Skeletal muscle satellite cell (primary cell): ENCODE results near the gene FBXL17. TPM values are rescaled to one million over a fixed set of nuclear protein-coding genes. Genes with fewer than 3 reads are reported as not detected.
A peak's percentile ranks its signal among the peaks of the same experiment; 100 is the strongest.
"Not testable (repeated sequence)": the region's sequence is repeated elsewhere in the genome, so short reads cannot be mapped to it uniquely, and the experiment has no call there.

Source experiments
- H3K27me3 ChIP-seq: 2 replicates; pipeline ENCODE4 v1.7.0; 2013; ENCODE audit warnings: low read length; ENCODE audit not compliant: control insufficient read depth, insufficient read depth
- H3K36me3 ChIP-seq: 2 replicates; pipeline ENCODE4 v1.7.0; 2013; ENCODE audit warnings: mild to moderate bottlenecking, control low read depth, low read length; ENCODE audit not compliant: insufficient read depth
- H3K4me1 ChIP-seq: 2 replicates; pipeline ENCODE4 v1.7.0; 2013; ENCODE audit warnings: low read length; ENCODE audit not compliant: control insufficient read depth, insufficient read depth
- H3K4me2 ChIP-seq: 2 replicates; pipeline ENCODE4 v1.7.0; 2013; ENCODE audit warnings: mild to moderate bottlenecking, low read length
- H3K4me3 ChIP-seq: 2 replicates; pipeline ENCODE4 v1.7.0; 2013; ENCODE audit warnings: low read length
- H3K9ac ChIP-seq: 2 replicates; pipeline ENCODE4 v1.7.0; 2013; ENCODE audit warnings: mild to moderate bottlenecking, low read depth, low read length, moderate library complexity
- H3K9me3 ChIP-seq: replicated peaks from 2 replicates; pipeline ENCODE4 v1.7.0; 2013; ENCODE audit warnings: mild to moderate bottlenecking, control low read depth, low read length
- total RNA-seq: library from RNA; depleted of rRNA; stranded (reverse); fragments of >200 nt; gene quantifications from 2 replicates; pipeline ENCODE4 v1.2.3, GENCODE V29; 2012; rRNA removed

Gene FBXL17
- total RNA-seq = 8.1 and 9.2 TPM in 2 replicates

GRCh38 chr5:108381954-108382783 lies at the start of gene FBXL17:
Gene FBXL17 (minus strand): TSS chr5:108382098.
- H3K4me1 ChIP-seq = peaks cover 20% of the 10 kb centered on the region
- H3K36me3 ChIP-seq = no peaks in the 10 kb centered on the region
- H3K9me3 ChIP-seq = no peaks in the 10 kb centered on the region
- peak within 1 kb of the TSS; percentile 98 for H3K9ac ChIP-seq
- peak within 1 kb of the TSS; percentile 83 for H3K4me2 ChIP-seq
- no peaks in the 10 kb centered on the region for H3K27me3 ChIP-seq
- peak within 1 kb of the TSS; percentile 99 for H3K4me3 ChIP-seq

- Histone ChIP-seq H3K27me3 (no peaks in the 10 kb centered on the region), H3K4me1 (peaks cover 19% of the 10 kb centered on the region), H3K9ac (no peak overlapping the region), H3K4me2 (no peak overlapping the region), H3K36me3 (no peaks in the 10 kb centered on the region), H3K9me3 (no peaks in the 10 kb centered on the region), H3K4me3 (no peak overlapping the region)
Measured at GRCh38 chr5:108430931-108431608, 49.2 kb upstream of the FBXL17 start.

GRCh38 chr5:108421713-108422112 lies 39.8 kb upstream of the FBXL17 start:
- no peaks in the 10 kb centered on the region for H3K27me3 ChIP-seq
- no peaks in the 10 kb centered on the region for H3K36me3 ChIP-seq
- H3K4me1 ChIP-seq = no peaks in the 10 kb centered on the region

GRCh38 chr5:108420755-108421154 lies 38.9 kb upstream of the FBXL17 start:
- Histone ChIP-seq H3K4me3 (no peak overlapping the region), H3K9me3 (no peaks in the 10 kb centered on the region), H3K27me3 (no peaks in the 10 kb centered on the region), H3K4me1 (no peaks in the 10 kb centered on the region), H3K4me2 (no peak overlapping the region), H3K9ac (no peak overlapping the region), H3K36me3 (no peaks in the 10 kb centered on the region)

More at GRCh38 chr5:108421713-108422112, 39.8 kb upstream of the FBXL17 start:
- H3K9me3 ChIP-seq = no peaks in the 10 kb centered on the region
- H3K4me3 ChIP-seq = no peak overlapping the region
- H3K4me2 ChIP-seq = no peak overlapping the region
- no peak overlapping the region for H3K9ac ChIP-seq

- no peak overlapping the region for H3K9ac ChIP-seq
- no peak overlapping the region for H3K4me3 ChIP-seq
- H3K4me2 ChIP-seq = no peak overlapping the region
- H3K27me3 ChIP-seq = no peaks in the 10 kb centered on the region
- H3K4me1 ChIP-seq = no peaks in the 10 kb centered on the region
- no peaks in the 10 kb centered on the region for H3K36me3 ChIP-seq
- H3K9me3 ChIP-seq = no peaks in the 10 kb centered on the region
Measured at GRCh38 chr5:108420158-108420557, 38.3 kb upstream of the FBXL17 start.

GRCh38 chr5:108418197-108418596 lies 36.3 kb upstream of the FBXL17 start:
- Histone ChIP-seq H3K36me3 (no peaks in the 10 kb centered on the region), H3K9me3 (no peaks in the 10 kb centered on the region), H3K4me1 (no peaks in the 10 kb centered on the region), H3K4me3 (no peak overlapping the region), H3K9ac (no peak overlapping the region), H3K27me3 (no peaks in the 10 kb centered on the region), H3K4me2 (no peak overlapping the region)

- H3K4me3 ChIP-seq = no peak overlapping the region
- H3K4me1 ChIP-seq = no peaks in the 10 kb centered on the region
- no peak overlapping the region for H3K4me2 ChIP-seq
- H3K27me3 ChIP-seq = no peaks in the 10 kb centered on the region
- no peaks in the 10 kb centered on the region for H3K9me3 ChIP-seq
- H3K36me3 ChIP-seq = no peaks in the 10 kb centered on the region
- H3K9ac ChIP-seq = no peak overlapping the region
Measured at GRCh38 chr5:108417166-108417670, 35.3 kb upstream of the FBXL17 start.

GRCh38 chr5:108415726-108416125 lies 33.8 kb upstream of the FBXL17 start:
- Histone ChIP-seq H3K27me3 (no peaks in the 10 kb centered on the region), H3K9me3 (no peaks in the 10 kb centered on the region), H3K4me3 (no peak overlapping the region), H3K9ac (no peak overlapping the region), H3K4me2 (no peak overlapping the region), H3K36me3 (no peaks in the 10 kb centered on the region), H3K4me1 (no peaks in the 10 kb centered on the region)

- Histone ChIP-seq H3K9me3 (no peaks in the 10 kb centered on the region), H3K36me3 (no peaks in the 10 kb centered on the region), H3K4me2 (no peak overlapping the region), H3K4me1 (no peaks in the 10 kb centered on the region), H3K27me3 (no peaks in the 10 kb centered on the region), H3K9ac (no peak overlapping the region), H3K4me3 (no peak overlapping the region)
Measured at GRCh38 chr5:108409786-108410185, 27.9 kb upstream of the FBXL17 start.

- H3K27me3 ChIP-seq, H3K9me3 ChIP-seq, H3K4me3 ChIP-seq, H3K36me3 ChIP-seq, H3K4me2 ChIP-seq, H3K4me1 ChIP-seq, H3K9ac ChIP-seq: not testable (repeated sequence)
Measured at GRCh38 chr5:108405201-108405600, 23.3 kb upstream of the FBXL17 start.

GRCh38 chr5:108398964-108399363 lies 17.1 kb upstream of the FBXL17 start:
- Histone ChIP-seq H3K9me3 (no peaks in the 10 kb centered on the region), H3K4me2 (no peak overlapping the region), H3K4me3 (no peak overlapping the region), H3K27me3 (no peaks in the 10 kb centered on the region), H3K36me3 (no peaks in the 10 kb centered on the region), H3K9ac (no peak overlapping the region), H3K4me1 (no peaks in the 10 kb centered on the region)
